Suprapubic skin (tissue), 4 donors: Measurements from ENCODE around the gene PLEKHO2. TPM values are rescaled to one million over a fixed set of nuclear protein-coding genes. Genes with fewer than 3 reads are reported as not detected.

Experiments
- DNase-seq, 2 donors: peaks; one replicate each; pipeline ENCODE4 v3.0.0-alpha.2; 2019; ENCODE audit warnings: low spot score in 2 of 2
- H3K27ac ChIP-seq: fragments of 200-600 bp; sonication (generic); one replicate; pipeline ENCODE4 v1.5.1; 2019
- H3K27me3 ChIP-seq: fragments of 200-600 bp; sonication (generic); one replicate; pipeline ENCODE4 v1.5.1; 2019
- H3K36me3 ChIP-seq: fragments of 200-600 bp; sonication (generic); one replicate; pipeline ENCODE4 v1.5.1; 2019
- H3K4me1 ChIP-seq: fragments of 200-600 bp; sonication (generic); one replicate; pipeline ENCODE4 v1.5.1; 2019
- H3K4me3 ChIP-seq: fragments of 200-600 bp; sonication (generic); one replicate; pipeline ENCODE4 v1.5.1; 2019; ENCODE audit warnings: mild to moderate bottlenecking
- H3K9me3 ChIP-seq: fragments of 200-600 bp; sonication (generic); one replicate; pipeline ENCODE4 v1.5.1; 2019
- CTCF ChIP-seq, 2 donors: fragments of 200-600 bp in 1 of 2; fragments of 450-650 bp in 1 of 2; sonication (generic) in 1 of 2; IDR thresholded peaks; one replicate each; pipeline ENCODE4 v1.5.1; 2016 to 2019; ENCODE audit warnings: antibody characterized with exemption in 2 of 2, mild to moderate bottlenecking in 1 of 2, moderate library complexity in 1 of 2
- EP300 ChIP-seq: sonication (generic); formaldehyde crosslinking; IDR thresholded peaks from one replicate; pipeline ENCODE4 v1.6.1; 2017; ENCODE audit warnings: antibody characterized with exemption
- POLR2A ChIP-seq, 2 donors: fragments of 450-650 bp; IDR thresholded peaks; one replicate each; pipeline ENCODE4 v1.6.1; 2017; ENCODE audit warnings: antibody characterized with exemption in 2 of 2, mild to moderate bottlenecking in 2 of 2, moderate library complexity in 2 of 2
- POLR2AphosphoS5 ChIP-seq, 3 donors: sonication (generic); formaldehyde crosslinking; IDR thresholded peaks; one replicate each; pipeline ENCODE4 v1.6.1; 2017; ENCODE audit warnings: antibody characterized with exemption in 3 of 3
- WGBS: methylation state at CpG from one replicate; pipeline ENCODE4 v1.1.5; 2018; 5-methylcytosine and 5-hydroxymethylcytosine counted together
- total RNA-seq, 4 donors: library from RNA; depleted of rRNA; stranded (reverse); fragments of >200 nt; gene quantifications; one replicate each; pipeline ENCODE4 v1.1.0, GENCODE V29; 2016

PLEKHO2 gene
- total RNA-seq, 4 donors from 2014 or later = 6.7 to 13.8 (median 8.0) TPM

- H3K4me1 ChIP-seq = peaks cover 10% of the 10 kb centered on the region
- H3K27me3 ChIP-seq = no peaks in the 10 kb centered on the region
- no peak overlapping the region for H3K27ac ChIP-seq
- no peaks in the 10 kb centered on the region for H3K36me3 ChIP-seq
- no peak for DNase-seq
- H3K9me3 ChIP-seq = no peaks in the 10 kb centered on the region
- no peak for TF ChIP-seq CTCF (IDR thresholded peaks at IDR 0.05)
- no peak overlapping the region for H3K4me3 ChIP-seq
- 96% methylated on average over 3 of the region's 3 CpGs for WGBS
Measured at GRCh38 chr15:64906402-64906801, 64.7 kb downstream of the PLEKHO2 start.

GRCh38 chr15:64907991-64908390, 66.3 kb downstream of the PLEKHO2 start:
- Histone ChIP-seq H3K36me3 (no peaks in the 10 kb centered on the region), H3K4me3 (no peak overlapping the region), H3K27ac (no peak overlapping the region), H3K4me1 (peaks cover 18% of the 10 kb centered on the region), H3K27me3 (no peaks in the 10 kb centered on the region), H3K9me3 (no peaks in the 10 kb centered on the region)
- DNase-seq = no peak
- no peak for TF ChIP-seq EP300
- TF ChIP-seq POLR2A (IDR thresholded peaks at IDR 0.05) = no peak
- no peak for TF ChIP-seq CTCF (IDR thresholded peaks at IDR 0.05)
- WGBS = 50% methylated on average over 1 of the region's 1 CpG

- H3K27me3 ChIP-seq = no peaks in the 10 kb centered on the region
- H3K4me3 ChIP-seq = no peak overlapping the region
- no peaks in the 10 kb centered on the region for H3K9me3 ChIP-seq
- WGBS = 76% methylated on average over 3 of the region's 3 CpGs
- DNase-seq = no peak
- no peak for TF ChIP-seq POLR2A (IDR thresholded peaks at IDR 0.05)
- TF ChIP-seq EP300 = no peak
- TF ChIP-seq CTCF (IDR thresholded peaks at IDR 0.05) = no peak
- no peak for TF ChIP-seq POLR2AphosphoS5 (IDR thresholded peaks at IDR 0.05)
- H3K27ac ChIP-seq = no peak overlapping the region
- H3K36me3 ChIP-seq = no peaks in the 10 kb centered on the region
- H3K4me1 ChIP-seq = peaks cover 18% of the 10 kb centered on the region
Measured at GRCh38 chr15:64909546-64909945, 67.8 kb downstream of the PLEKHO2 start.

GRCh38 chr15:64911311-64912186, 69.8 kb downstream of the PLEKHO2 start, which contains the start of gene ANKDD1A:
Gene ANKDD1A, plus strand, starts transcription at chr15:64911902. Its CDS starts 29 bp downstream, at chr15:64911931.
- DNase-seq = peak; percentile 79 to 83
- 8% methylated on average over 36 of the region's 72 CpGs for WGBS
- no peaks in the 10 kb centered on the region for H3K36me3 ChIP-seq
- no peak for TF ChIP-seq POLR2AphosphoS5 (IDR thresholded peaks at IDR 0.05)
- TF ChIP-seq CTCF (IDR thresholded peaks at IDR 0.05) = no peak
- no peak for TF ChIP-seq EP300
- no peak for TF ChIP-seq POLR2A (IDR thresholded peaks at IDR 0.05)
- H3K9me3 ChIP-seq = no peaks in the 10 kb centered on the region
- no peak within 1 kb of the TSS for H3K27ac ChIP-seq
- H3K4me1 ChIP-seq = peaks cover 12% of the 10 kb centered on the region
- H3K4me3 ChIP-seq = peak within 1 kb of the TSS; percentile 63
- no peaks in the 10 kb centered on the region for H3K27me3 ChIP-seq

- H3K4me3 ChIP-seq = peak overlapping the region; percentile 63
- DNase-seq = no peak
- no peaks in the 10 kb centered on the region for H3K9me3 ChIP-seq
- 93% methylated on average over 9 of the region's 15 CpGs for WGBS
- no peaks in the 10 kb centered on the region for H3K36me3 ChIP-seq
- H3K27ac ChIP-seq = no peak overlapping the region
- H3K27me3 ChIP-seq = no peaks in the 10 kb centered on the region
- TF ChIP-seq POLR2A (IDR thresholded peaks at IDR 0.05) (no peak), CTCF (IDR thresholded peaks at IDR 0.05) (no peak), POLR2AphosphoS5 (IDR thresholded peaks at IDR 0.05) (no peak), EP300 (no peak)
- H3K4me1 ChIP-seq = peaks cover 12% of the 10 kb centered on the region
Measured at GRCh38 chr15:64912379-64913325, 70.9 kb downstream of the PLEKHO2 start.
